Activated naive CD4-positive, alpha-beta T cell treated with anti-CD3 and anti-CD28 coated beads, Interleukin-2, amount 10 ng/mL, durations not matched to agents 7 days and 5 days (primary cell): Measurements from ENCODE around the gene IL1RN.
A peak's percentile ranks its signal among the peaks of the same experiment; 100 is the strongest.

ENCODE experiments used
- CTCF ChIA-PET: fragments of 350-600 bp; sonication (Branson Sonifier 250); formaldehyde crosslinking; loops from one replicate; lab custom pipeline; 2021; ENCODE audit warnings: antibody characterized with exemption; lab: Charles Lee
- DNase-seq: peaks from one replicate; pipeline ENCODE4 v3.0.0-alpha.2; 2020
- H3K27ac Mint-ChIP-seq: one replicate; pipeline ENCODE4 v1.8.0; 2021; ENCODE audit warnings: mild to moderate bottlenecking, moderate library complexity, mixed read lengths
- H3K27me3 Mint-ChIP-seq: one replicate; pipeline ENCODE4 v1.8.0; 2021; ENCODE audit warnings: mild to moderate bottlenecking, mixed read lengths
- H3K36me3 Mint-ChIP-seq: one replicate; pipeline ENCODE4 v1.8.0; 2021; ENCODE audit warnings: mixed read lengths
- H3K4me1 Mint-ChIP-seq: one replicate; pipeline ENCODE4 v1.8.0; 2021; ENCODE audit warnings: mixed read lengths
- H3K4me3 Mint-ChIP-seq: one replicate; pipeline ENCODE4 v1.8.0; 2021; ENCODE audit warnings: mild to moderate bottlenecking, moderate library complexity, mixed read lengths
- H3K9me3 Mint-ChIP-seq: one replicate; pipeline ENCODE4 v1.8.0; 2021; ENCODE audit warnings: mixed read lengths

IL1RN gene

DNA sequence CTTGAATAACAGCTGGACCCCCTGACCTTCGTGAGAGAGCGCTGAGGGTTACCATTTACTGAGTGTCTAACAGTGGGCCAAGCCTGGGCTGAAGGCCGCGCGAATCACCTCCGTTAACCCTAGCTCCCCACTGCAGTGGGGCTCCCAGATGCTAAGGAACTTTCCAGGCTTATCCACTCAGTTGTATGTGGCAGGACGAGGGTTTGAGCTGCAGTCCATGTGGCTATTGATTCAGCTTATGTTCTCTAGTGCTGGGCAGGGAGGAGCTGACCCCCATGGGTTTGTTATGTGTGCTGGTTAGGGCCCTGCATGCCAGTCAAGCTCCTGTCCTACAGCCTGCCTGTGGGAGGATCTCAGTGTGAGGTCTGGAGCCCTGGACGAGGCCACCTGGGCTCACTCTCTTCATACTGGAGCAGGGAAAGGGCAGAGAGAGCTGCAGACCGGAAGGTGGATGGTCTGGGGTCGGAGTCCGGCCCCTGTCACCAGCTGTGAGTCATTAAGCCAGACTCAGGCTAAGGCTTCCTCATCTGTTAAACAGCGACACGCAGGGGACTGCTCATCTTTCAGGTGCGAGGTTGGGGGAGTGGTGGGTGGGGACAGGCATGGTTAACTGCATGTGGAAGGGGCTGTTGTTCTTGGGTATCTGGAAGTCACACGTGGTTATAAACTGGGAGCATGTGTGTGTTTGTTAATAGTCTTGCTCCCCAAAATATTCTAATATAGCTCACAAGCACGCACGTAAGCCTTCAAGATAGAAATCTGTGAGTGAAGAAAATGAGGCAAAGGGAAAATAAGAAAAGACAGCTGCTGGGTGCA, 52.9 kb downstream of the IL1RN start:
- Mint-ChIP-seq H3K4me3 (peak overlapping the region; percentile 86), H3K9me3 (no peaks in the 10 kb centered on the region), H3K27me3 (no peaks in the 10 kb centered on the region), H3K27ac (peak overlapping the region; percentile 88), H3K36me3 (peaks cover 85% of the 10 kb centered on the region), H3K4me1 (peaks cover 85% of the 10 kb centered on the region)
- CTCF ChIA-PET = interaction anchor here (0.6 to 14.1 kb wide), 12 partner anchors 15 to 100 kb away, joined by 3 to 220 read pairs (median 4); no protein-coding TSS in a partner anchor
- peak; percentile 19 for DNase-seq

DNA sequence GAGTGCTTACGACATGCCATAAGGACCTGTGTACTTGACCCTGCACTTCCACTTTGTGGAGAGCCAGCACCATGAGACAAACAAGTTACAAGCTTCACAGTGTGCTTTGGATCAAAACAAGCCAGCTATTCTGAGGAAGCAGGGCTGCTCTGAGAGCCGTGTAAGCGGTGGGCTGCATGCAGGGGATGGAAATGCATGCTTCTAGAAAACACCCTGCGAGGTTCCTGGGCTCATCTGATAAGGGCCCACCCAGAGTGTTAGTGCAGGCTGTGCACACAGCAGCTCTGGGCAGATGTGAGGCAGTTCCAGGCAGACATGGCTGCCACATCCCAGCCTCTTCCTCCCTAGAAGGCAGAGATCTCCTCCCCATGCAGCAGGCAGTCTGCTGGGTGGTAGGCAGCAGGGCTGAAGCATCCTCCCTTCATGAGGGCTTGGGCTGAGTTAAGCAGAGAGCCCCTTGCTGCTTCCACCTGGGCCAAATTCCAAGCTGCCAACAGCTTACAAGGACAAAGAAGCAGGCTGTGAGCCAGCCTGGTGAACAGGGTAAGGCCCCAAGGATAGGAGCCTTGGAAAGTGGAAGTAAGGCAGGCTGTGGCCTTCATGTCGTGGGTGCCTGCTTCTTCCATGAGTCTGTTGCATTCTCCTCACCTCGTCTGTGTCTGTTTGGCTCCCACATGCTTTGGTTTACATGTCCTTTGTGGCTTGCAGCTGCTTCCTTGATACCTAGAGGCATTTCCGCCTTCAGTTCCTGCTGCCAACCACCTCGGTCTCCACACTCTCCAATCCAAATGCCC, 54.1 kb downstream of the IL1RN start:
- CTCF ChIA-PET = interaction anchor here (0.9 to 14.1 kb wide), 7 partner anchors 15 to 101 kb away, joined by 4 to 220 read pairs (median 10); no protein-coding TSS in a partner anchor
- Mint-ChIP-seq H3K36me3 (peaks cover 86% of the 10 kb centered on the region), H3K9me3 (no peaks in the 10 kb centered on the region), H3K27ac (peak overlapping the region; percentile 88), H3K4me3 (peak overlapping the region; percentile 86), H3K4me1 (peaks cover 91% of the 10 kb centered on the region), H3K27me3 (no peaks in the 10 kb centered on the region)
- DNase-seq = peak; percentile 49

DNA sequence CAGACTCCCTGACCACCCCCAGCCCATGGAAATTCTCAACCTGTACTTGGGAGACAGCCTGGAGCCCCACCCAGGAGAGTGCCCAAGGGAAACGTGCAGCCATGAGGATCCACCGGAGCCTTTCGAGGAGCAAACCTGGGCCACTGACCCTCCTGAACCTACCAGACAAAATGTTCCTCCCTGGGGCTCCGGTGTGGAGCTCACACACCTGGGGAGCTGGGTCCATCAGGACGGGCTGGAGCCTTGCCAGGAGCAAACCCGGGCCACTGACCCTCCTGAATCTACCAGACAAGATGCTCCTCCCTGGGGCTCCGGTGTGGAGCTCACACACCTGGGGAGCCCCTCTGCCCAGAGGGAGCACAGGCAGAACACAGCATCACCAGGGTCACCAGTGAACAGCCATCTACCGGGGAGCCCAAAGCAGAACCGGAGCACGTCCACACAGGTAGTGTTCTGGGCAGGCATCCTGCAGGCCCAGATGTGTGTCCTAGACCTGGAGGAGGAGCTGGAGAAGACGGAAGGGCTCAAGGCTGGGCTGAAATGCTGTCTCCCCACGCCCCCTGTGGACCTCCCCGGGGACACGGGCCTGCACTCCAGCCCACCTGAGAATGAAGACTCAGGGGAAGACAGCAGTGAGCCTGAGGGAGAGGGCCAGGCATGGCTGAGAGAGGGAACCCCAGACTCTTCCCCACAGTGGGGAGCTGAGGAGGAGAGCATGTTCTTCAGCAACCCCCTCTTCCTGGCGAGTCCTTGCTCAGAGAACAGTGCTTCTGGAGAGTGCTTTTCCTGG, 55.3 kb downstream of the IL1RN start:
- H3K27ac Mint-ChIP-seq = peak overlapping the region; percentile 14
- DNase-seq = peak; percentile 17
- CTCF ChIA-PET = interaction anchor here (0.9 to 14.1 kb wide), 5 partner anchors 14 to 103 kb away, joined by 3 to 220 read pairs (median 5); no protein-coding TSS in a partner anchor
- H3K4me1 Mint-ChIP-seq = peaks cover 86% of the 10 kb centered on the region
- H3K36me3 Mint-ChIP-seq = peaks cover 81% of the 10 kb centered on the region
- H3K27me3 Mint-ChIP-seq = no peaks in the 10 kb centered on the region
- H3K9me3 Mint-ChIP-seq = no peaks in the 10 kb centered on the region
- H3K4me3 Mint-ChIP-seq = no peak overlapping the region

DNA sequence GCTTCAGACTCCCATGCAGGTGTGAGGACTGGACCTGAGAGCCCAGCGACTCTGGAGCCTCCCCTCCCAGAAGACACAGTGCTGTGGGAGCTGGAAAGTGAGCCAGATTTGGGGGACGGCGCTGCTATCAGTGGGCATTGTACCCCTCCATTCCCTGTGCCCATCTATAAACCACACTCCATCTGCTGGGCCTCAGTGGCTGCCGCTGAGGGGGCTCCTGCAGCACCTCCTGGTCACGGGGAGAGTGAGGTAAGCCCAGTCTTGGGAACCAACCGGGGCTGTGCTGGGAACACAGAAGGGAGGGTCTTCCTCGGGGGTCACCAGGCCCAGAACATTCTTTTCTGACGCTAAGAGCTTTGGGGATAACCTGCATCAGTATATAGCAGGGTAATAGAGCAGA, 55.9 kb downstream of the IL1RN start:
- Mint-ChIP-seq H3K4me1 (peaks cover 85% of the 10 kb centered on the region), H3K27ac (no peak overlapping the region), H3K27me3 (no peaks in the 10 kb centered on the region), H3K9me3 (no peaks in the 10 kb centered on the region), H3K4me3 (no peak overlapping the region), H3K36me3 (peaks cover 79% of the 10 kb centered on the region)
- DNase-seq = no peak
- CTCF ChIA-PET = interaction anchor here (0.9 to 14.1 kb wide), 7 partner anchors 9 to 103 kb away, joined by 3 to 220 read pairs (median 5); partner anchors contain the start of gene PSD4
